PC-9 (cell line): ENCODE results near the gene NAGA.

Experiments used
- EZH2 ChIP-seq: fragments of 200-600 bp; sonication (generic); IDR thresholded peaks from 2 replicates; pipeline ENCODE4 v1.8.0; 2017; ENCODE audit warnings: antibody characterized with exemption, low read depth
- TF ChIP-seq, protein P1 (sequence below): fragments of 200-600 bp; sonication (generic); conservative IDR thresholded peaks from 2 replicates; pipeline ENCODE4 v1.6.1; 2017; ENCODE audit warnings: mixed run types, antibody characterized with exemption, mild to moderate bottlenecking, moderate library complexity

DNA sequence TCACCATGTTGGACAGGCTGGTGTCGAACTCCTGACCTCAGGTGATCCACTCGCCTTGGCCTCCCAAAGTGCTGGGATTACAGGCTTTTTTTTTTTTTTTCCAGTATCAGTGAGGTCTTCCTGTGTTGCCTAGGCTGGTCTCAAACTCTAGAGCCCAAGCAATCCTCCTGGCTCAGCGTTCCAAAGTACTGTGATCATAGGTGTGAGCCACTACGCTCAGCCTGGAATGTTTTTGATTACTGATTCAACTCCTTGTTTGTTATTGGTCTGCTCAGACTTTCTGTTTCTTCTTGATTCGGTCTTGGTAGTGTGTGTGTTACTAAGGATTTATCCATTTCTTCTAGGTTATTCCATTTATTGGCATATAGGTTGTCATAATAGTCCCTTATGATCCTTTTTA lies 31.3 kb downstream of the NAGA start:
- TF ChIP-seq, protein P1, sequence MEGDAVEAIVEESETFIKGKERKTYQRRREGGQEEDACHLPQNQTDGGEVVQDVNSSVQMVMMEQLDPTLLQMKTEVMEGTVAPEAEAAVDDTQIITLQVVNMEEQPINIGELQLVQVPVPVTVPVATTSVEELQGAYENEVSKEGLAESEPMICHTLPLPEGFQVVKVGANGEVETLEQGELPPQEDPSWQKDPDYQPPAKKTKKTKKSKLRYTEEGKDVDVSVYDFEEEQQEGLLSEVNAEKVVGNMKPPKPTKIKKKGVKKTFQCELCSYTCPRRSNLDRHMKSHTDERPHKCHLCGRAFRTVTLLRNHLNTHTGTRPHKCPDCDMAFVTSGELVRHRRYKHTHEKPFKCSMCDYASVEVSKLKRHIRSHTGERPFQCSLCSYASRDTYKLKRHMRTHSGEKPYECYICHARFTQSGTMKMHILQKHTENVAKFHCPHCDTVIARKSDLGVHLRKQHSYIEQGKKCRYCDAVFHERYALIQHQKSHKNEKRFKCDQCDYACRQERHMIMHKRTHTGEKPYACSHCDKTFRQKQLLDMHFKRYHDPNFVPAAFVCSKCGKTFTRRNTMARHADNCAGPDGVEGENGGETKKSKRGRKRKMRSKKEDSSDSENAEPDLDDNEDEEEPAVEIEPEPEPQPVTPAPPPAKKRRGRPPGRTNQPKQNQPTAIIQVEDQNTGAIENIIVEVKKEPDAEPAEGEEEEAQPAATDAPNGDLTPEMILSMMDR: no peak
- no peak for TF ChIP-seq EZH2
